ENCODE results near the gene TMEM79.

The TMEM79 gene

GRCh38 chr1:156284757-156285156, 632 bp downstream of the TMEM79 start:
- TF ChIP-seq CTCF (IDR thresholded peaks at IDR 0.05; ENCODE audit: borderline replicate concordance, insufficient read depth, low read depth, low read length) = no peak

GRCh38 chr1:156285437-156285836, 1.3 kb downstream of the TMEM79 start:
- TF ChIP-seq CTCF (IDR thresholded peaks at IDR 0.05; ENCODE audit: borderline replicate concordance, insufficient read depth, low read depth, low read length) = no peak
- no peak overlapping the region for H3K4me3 ChIP-seq (ENCODE audit: low read depth, low read length)

More at GRCh38 chr1:156284757-156285156, 632 bp downstream of the TMEM79 start:
- H3K4me3 ChIP-seq (ENCODE audit: low read depth, low read length) = no peak overlapping the region

GRCh38 chr1:156286061-156286460, 1.9 kb downstream of the TMEM79 start:
- TF ChIP-seq CTCF (IDR thresholded peaks at IDR 0.05; ENCODE audit: borderline replicate concordance, insufficient read depth, low read depth, low read length) = no peak
- H3K4me3 ChIP-seq (ENCODE audit: low read depth, low read length) = no peak overlapping the region

GRCh38 chr1:156289857-156290256, 5.7 kb downstream of the TMEM79 start:
- no peak for TF ChIP-seq CTCF (IDR thresholded peaks at IDR 0.05; ENCODE audit: borderline replicate concordance, insufficient read depth, low read depth, low read length)
- no peak overlapping the region for H3K4me3 ChIP-seq (ENCODE audit: low read depth, low read length)

- no peak for TF ChIP-seq CTCF (IDR thresholded peaks at IDR 0.05; ENCODE audit: borderline replicate concordance, insufficient read depth, low read depth, low read length)
- no peak overlapping the region for H3K4me3 ChIP-seq (ENCODE audit: low read depth, low read length)
Observed at GRCh38 chr1:156291226-156292061, 7.3 kb downstream of the TMEM79 start.

- no peak overlapping the region for H3K4me3 ChIP-seq (ENCODE audit: low read depth, low read length)
- TF ChIP-seq CTCF (IDR thresholded peaks at IDR 0.05; ENCODE audit: borderline replicate concordance, insufficient read depth, low read depth, low read length) = no peak
Observed at GRCh38 chr1:156293098-156293434, 8.9 kb downstream of the TMEM79 start.

GRCh38 chr1:156293895-156294294, 9.8 kb downstream of the TMEM79 start:
- no peak overlapping the region for H3K4me3 ChIP-seq (ENCODE audit: low read depth, low read length)
- no peak for TF ChIP-seq CTCF (IDR thresholded peaks at IDR 0.05; ENCODE audit: borderline replicate concordance, insufficient read depth, low read depth, low read length)
